ENCODE results near the gene ART4. TPM values are rescaled to one million over a fixed set of nuclear protein-coding genes. Genes with fewer than 3 reads are reported as not detected.

The ART4 gene
- total RNA-seq, 2 donors from 2014 or later, result not detected

DNA sequence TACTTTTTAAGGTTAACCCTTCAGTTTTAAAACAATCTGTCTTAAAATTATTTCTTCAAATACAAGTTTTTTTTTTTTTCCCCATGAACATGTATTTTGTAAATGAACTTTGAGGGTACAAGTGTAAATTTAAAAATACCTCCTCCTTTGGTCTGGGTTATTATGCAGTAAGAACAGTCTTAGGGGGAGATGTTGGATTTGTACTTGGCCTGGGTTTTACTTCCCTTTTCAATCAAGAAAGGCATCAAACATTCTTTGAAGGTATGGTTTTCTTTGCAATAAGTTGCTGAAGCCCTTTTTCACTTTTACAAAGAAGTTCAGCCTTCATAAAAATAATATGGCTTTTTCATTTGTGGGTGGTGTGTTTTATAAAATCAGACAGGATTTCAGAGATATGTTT, 60.6 kb downstream of the ART4 start:
- no peak for ATAC-seq (replicated peaks in 1 of 2)
- no peak overlapping the region for H3K27ac Mint-ChIP-seq
- DNase-seq, result no peak
- no peaks in the 10 kb centered on the region for H3K27me3 Mint-ChIP-seq (ENCODE audit: low read depth)
- peaks cover 5% of the 10 kb centered on the region for H3K4me1 Mint-ChIP-seq (ENCODE audit: low read depth)
- peaks cover 4 to 28% of the 10 kb centered on the region in 2 donors for H3K36me3 Mint-ChIP-seq (ENCODE audit: insufficient read depth in 2 of 2)
- no peak overlapping the region for H3K4me3 Mint-ChIP-seq
- H3K9me3 Mint-ChIP-seq, result no peaks in the 10 kb centered on the region

DNA sequence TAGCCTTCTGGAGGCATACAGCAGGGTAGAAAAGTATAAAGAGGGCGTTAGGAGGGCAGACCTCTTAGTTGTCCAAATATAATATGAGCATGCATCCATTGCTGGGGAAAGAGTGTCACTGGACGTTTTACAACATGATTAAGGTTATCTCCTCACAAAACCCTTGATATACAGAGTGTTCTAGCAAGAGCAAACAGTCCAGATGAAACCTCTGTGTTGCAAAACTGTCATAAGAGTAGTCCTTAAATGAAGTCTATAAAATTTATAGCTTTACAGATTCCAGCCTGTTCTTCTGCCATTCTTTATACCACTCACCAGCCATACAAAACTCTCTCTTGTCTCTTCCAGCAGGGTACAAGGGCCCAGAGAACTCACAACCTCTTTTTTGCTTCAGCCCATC, 61.8 kb downstream of the ART4 start:
- Mint-ChIP-seq H3K27ac (no peak overlapping the region), H3K9me3 (no peaks in the 10 kb centered on the region), H3K36me3 (ENCODE audit: insufficient read depth in 2 of 2) (peaks cover 0 to 16% of the 10 kb centered on the region in 2 donors), H3K4me1 (ENCODE audit: low read depth) (peaks cover 11% of the 10 kb centered on the region), H3K4me3 (no peak overlapping the region), H3K27me3 (ENCODE audit: low read depth) (no peaks in the 10 kb centered on the region)
- ATAC-seq (replicated peaks in 1 of 2) (no peak), DNase-seq (no peak)

DNA sequence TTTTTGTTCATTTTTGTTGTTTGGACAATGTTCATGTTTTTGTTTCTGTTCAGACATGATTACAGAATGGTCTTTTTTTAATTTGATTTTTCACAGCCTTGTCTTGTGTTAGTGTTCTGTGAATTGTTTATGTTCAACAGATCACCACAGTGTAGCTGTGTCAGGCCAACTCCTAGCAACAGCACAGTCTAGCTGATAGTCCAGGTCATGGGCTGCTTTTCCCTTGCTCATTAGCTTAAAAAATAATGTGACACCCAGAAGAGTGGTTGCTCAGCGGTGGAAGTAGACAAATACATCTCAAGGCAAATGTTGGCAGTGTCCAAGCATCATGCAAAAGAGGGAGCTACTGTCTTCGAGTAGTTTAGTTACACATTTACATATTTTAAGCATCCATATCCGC, 62.5 kb downstream of the ART4 start:
- no peak overlapping the region for H3K27ac Mint-ChIP-seq
- H3K27me3 Mint-ChIP-seq (ENCODE audit: low read depth), result no peaks in the 10 kb centered on the region
- DNase-seq (no peak), ATAC-seq (replicated peaks in 1 of 2) (no peak)
- no peak overlapping the region for H3K4me3 Mint-ChIP-seq
- H3K4me1 Mint-ChIP-seq (ENCODE audit: low read depth), result peaks cover 18% of the 10 kb centered on the region
- H3K36me3 Mint-ChIP-seq (ENCODE audit: insufficient read depth in 2 of 2), result peaks cover 0 to 12% of the 10 kb centered on the region in 2 donors
- H3K9me3 Mint-ChIP-seq, result no peaks in the 10 kb centered on the region

GRCh38 chr12:14779834-14780233, 63.5 kb downstream of the ART4 start:
- Mint-ChIP-seq H3K27me3 (ENCODE audit: low read depth) (no peaks in the 10 kb centered on the region), H3K36me3 (ENCODE audit: insufficient read depth in 2 of 2) (peaks cover 2 to 13% of the 10 kb centered on the region in 2 donors), H3K9me3 (no peaks in the 10 kb centered on the region), H3K4me3 (no peak overlapping the region), H3K27ac (peak overlapping the region; percentile 67), H3K4me1 (ENCODE audit: low read depth) (peaks cover 24% of the 10 kb centered on the region)
- DNase-seq, result no peak
- ATAC-seq (replicated peaks in 1 of 2), result no peak

DNA sequence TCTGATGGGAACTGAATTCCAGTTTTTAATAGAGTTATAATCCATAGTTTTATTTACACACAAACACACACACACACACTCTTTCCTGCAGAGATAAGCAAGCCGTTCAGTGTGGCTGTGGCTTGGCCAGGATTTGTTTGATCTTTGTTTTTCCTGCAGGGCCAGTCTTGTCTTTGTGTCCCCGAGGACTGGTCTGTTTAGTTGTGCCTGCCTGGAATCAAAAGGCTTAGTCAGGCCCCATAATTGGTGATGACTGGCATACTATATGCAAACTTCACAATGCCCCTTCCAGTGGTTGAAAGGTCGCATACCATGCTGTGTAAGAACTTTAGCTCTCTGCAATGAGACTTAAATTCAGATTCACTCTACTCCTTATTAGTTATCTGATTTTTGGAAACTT, 66.1 kb downstream of the ART4 start:
- no peak for ATAC-seq (replicated peaks in 1 of 2)
- Mint-ChIP-seq H3K27ac (no peak overlapping the region), H3K27me3 (ENCODE audit: low read depth) (no peaks in the 10 kb centered on the region), H3K4me3 (no peak overlapping the region), H3K36me3 (ENCODE audit: insufficient read depth in 2 of 2) (peaks cover 9 to 11% of the 10 kb centered on the region in 2 donors), H3K9me3 (no peaks in the 10 kb centered on the region), H3K4me1 (ENCODE audit: low read depth) (peaks cover 39% of the 10 kb centered on the region)
- DNase-seq, result no peak

DNA sequence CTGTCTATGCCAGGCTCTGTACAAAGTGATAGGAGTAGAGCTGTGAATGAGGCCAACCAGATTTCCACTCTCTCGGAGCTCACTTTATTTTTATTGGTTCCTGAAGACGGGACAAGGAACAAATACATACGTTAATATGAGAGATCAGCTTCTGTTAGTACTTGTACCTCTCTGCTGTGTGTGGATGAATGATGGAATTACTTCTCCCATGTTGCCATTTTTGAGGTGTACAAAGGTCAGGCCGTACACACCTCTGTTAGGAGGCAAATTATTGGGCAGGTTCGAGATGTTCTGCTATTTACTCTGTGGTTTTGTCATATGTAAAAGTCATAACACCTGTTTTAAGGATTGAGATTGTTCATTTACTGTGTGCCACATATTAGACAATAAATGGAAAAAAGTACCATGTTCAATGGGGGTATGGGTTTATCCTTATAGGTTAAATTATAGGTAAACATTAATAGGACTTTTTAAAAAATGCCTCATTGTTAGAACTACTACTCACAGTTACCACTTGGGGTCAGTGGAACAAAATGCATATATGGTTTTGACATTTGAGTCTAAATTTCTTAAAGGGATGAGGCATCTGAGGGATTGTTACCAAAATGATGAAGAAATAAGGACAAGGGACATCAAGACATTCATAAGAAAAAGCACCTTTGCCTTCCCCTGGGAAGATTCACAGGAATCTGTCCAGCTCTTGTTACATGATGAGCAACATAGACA, 66.9 kb downstream of the ART4 start:
- ATAC-seq (replicated peaks in 1 of 2) (no peak), DNase-seq (no peak)
- no peaks in the 10 kb centered on the region for H3K9me3 Mint-ChIP-seq
- H3K27me3 Mint-ChIP-seq (ENCODE audit: low read depth), result no peaks in the 10 kb centered on the region
- peak overlapping the region; percentile 97 for H3K27ac Mint-ChIP-seq
- H3K4me1 Mint-ChIP-seq (ENCODE audit: low read depth), result peaks cover 47% of the 10 kb centered on the region
- peaks cover 9 to 11% of the 10 kb centered on the region in 2 donors for H3K36me3 Mint-ChIP-seq (ENCODE audit: insufficient read depth in 2 of 2)
- H3K4me3 Mint-ChIP-seq, result peak overlapping the region; percentile 99

DNA sequence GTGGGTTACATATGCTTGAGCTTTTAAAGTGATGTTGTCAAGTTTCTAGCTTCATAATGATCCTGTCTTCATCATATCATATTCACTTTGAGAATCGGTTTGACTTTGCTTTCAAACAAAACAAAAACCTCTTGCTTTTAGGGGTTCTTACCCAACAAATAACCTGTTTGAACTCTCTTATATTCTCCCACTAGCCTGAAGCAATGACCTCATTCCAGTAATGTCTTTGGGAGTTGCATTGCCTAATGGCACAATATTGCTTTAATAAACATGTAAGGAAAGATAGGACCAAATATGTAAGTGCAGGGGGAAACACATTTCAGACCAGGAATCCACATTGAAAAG, 67.7 kb downstream of the ART4 start:
- Mint-ChIP-seq H3K27me3 (ENCODE audit: low read depth) (no peaks in the 10 kb centered on the region), H3K4me1 (ENCODE audit: low read depth) (peaks cover 54% of the 10 kb centered on the region), H3K27ac (peak overlapping the region; percentile 97), H3K4me3 (peak overlapping the region; percentile 99), H3K36me3 (ENCODE audit: insufficient read depth in 2 of 2) (peaks cover 12 to 15% of the 10 kb centered on the region in 2 donors), H3K9me3 (no peaks in the 10 kb centered on the region)
- ATAC-seq (replicated peaks in 1 of 2) (no peak), DNase-seq (no peak)

Other genes with a start within 250 kb of the ART4 start
- gene GUCY2C, start 146.9 kb downstream of the ART4 start, total RNA-seq, result not detected
- gene WBP11, start 40.0 kb downstream of the ART4 start, total RNA-seq, result 100 to 1,000 TPM; 104 to 111 TPM
- gene C12orf60, start 39.9 kb downstream of the ART4 start, total RNA-seq, result 1 to 10 TPM; 2.4 to 5.1 TPM
- not detected for gene SMCO3, start 29.3 kb downstream of the ART4 start, total RNA-seq
- under 1 TPM in 1 of 2 donors, not detected in 1; 0.67 TPM for gene MGP, start 42.3 kb upstream of the ART4 start, total RNA-seq
- gene ERP27, start 95.0 kb upstream of the ART4 start, total RNA-seq, result 1 to 10 TPM; 3.8 to 4.0 TPM
- 100 to 1,000 TPM; 402 to 450 TPM for gene ARHGDIB, start 118.1 kb upstream of the ART4 start, total RNA-seq
- not detected for gene PDE6H, start 129.5 kb upstream of the ART4 start, total RNA-seq

Data from activated T-cell treated with anti-CD3 and anti-CD28 coated beads, Interleukin-2, amount 50 U/mL, for 72 hours (primary cell).